ENCODE results near the gene SPOP. TPM values are rescaled to one million over a fixed set of nuclear protein-coding genes. Genes with fewer than 3 reads are reported as not detected.
A peak's percentile ranks its signal among the peaks of the same experiment; 100 is the strongest.

Gene SPOP
- total RNA-seq, 1 donor from 2014 or later = 81.8 TPM

DNA sequence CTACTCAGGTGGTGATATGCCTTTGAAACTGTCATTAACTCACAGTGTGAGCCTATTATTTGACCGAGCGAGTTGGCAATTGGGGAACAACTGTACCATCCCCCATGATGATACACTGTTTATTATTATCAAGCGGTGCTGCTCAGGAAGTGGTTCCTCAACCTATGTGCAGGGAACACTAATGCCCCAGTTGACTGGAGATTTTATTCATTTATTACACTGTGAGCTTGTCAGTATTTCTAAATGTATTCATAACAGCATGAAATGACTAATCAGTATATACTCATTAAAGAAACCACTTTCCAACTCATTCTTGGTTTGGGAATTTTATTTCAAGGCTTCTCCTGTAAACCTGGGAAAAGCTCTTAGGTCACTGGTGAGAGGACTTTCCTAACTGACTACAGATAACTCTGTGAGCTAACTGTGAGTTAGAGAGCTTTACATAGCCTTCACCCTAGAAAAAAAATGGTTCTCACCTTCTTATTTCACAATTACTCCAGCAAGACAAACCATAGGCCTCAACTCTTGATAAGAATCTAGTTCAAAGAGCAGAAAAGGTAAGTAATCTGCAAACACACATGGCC lies 59.8 kb downstream of the SPOP start:
- DNase-seq = no peak
- Histone ChIP-seq H3K36me3 (peaks cover 94% of the 10 kb centered on the region), H3K27ac (peak overlapping the region; percentile 25), H3K27me3 (ENCODE audit: low read depth) (no peaks in the 10 kb centered on the region), H3K4me3 (no peak overlapping the region), H3K9me3 (no peaks in the 10 kb centered on the region), H3K4me1 (peaks cover 42% of the 10 kb centered on the region)
- no peak for TF ChIP-seq CTCF (IDR thresholded peaks at IDR 0.05)
- no peak for ATAC-seq
- intact Hi-C loops (cut with DNase I) = no loop called here

GRCh38 chr17:49616601-49617131 lies 61.2 kb downstream of the SPOP start:
- no peak for DNase-seq
- no peaks in the 10 kb centered on the region for H3K9me3 ChIP-seq
- ATAC-seq = peak; percentile 62 to 79
- intact Hi-C loops (cut with DNase I) = no loop called here
- H3K4me3 ChIP-seq = no peak overlapping the region
- no peak for TF ChIP-seq CTCF (IDR thresholded peaks at IDR 0.05)
- H3K4me1 ChIP-seq = peaks cover 36% of the 10 kb centered on the region
- H3K27me3 ChIP-seq (ENCODE audit: low read depth) = no peaks in the 10 kb centered on the region
- peaks cover 82% of the 10 kb centered on the region for H3K36me3 ChIP-seq
- H3K27ac ChIP-seq = peak overlapping the region; percentile 8

- ATAC-seq (peak in 1 of 2 donors; percentile 33), DNase-seq (no peak)
- TF ChIP-seq CTCF (IDR thresholded peaks at IDR 0.05) = peak; percentile 27
- Histone ChIP-seq H3K4me1 (peaks cover 42% of the 10 kb centered on the region), H3K27ac (no peak overlapping the region), H3K4me3 (no peak overlapping the region), H3K9me3 (no peaks in the 10 kb centered on the region), H3K27me3 (ENCODE audit: low read depth) (no peaks in the 10 kb centered on the region), H3K36me3 (peaks cover 79% of the 10 kb centered on the region)
- intact Hi-C loops (cut with DNase I) = no loop called here
These were observed 61.8 kb downstream of the SPOP start for GRCh38 chr17:49616086-49616485.

DNA sequence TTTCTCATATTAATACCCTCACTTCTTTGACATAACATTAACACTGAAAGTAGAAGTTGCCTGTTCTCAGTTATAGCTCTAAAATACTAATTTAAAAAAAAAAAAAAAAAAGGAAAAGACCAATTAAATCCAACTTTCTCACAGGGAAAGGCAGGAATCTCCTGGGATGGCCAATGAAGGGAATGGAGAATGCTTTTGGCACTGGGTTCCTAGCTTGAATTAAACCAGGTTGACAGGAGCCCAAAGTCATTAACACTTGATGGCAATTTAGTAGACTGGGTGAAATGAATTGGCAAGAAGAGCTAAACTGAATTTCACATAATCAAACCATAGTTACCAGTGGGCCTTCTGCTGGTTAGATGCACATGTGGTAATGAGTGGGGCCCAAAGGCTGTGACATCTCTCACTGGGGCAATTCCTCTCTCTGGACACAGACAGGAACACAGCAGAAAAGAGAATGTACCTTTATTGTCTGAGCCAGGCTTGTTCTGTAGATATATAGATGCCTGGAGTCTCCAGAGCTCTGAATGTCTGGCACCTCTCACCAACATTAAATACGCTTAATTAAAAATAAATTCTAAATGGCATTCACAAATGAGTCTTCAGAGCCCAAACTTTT lies 64.6 kb downstream of the SPOP start:
- Histone ChIP-seq H3K36me3 (peaks cover 78% of the 10 kb centered on the region), H3K27ac (no peak overlapping the region), H3K4me1 (peaks cover 51% of the 10 kb centered on the region), H3K27me3 (ENCODE audit: low read depth) (no peaks in the 10 kb centered on the region), H3K4me3 (no peak overlapping the region), H3K9me3 (no peaks in the 10 kb centered on the region)
- no peak for ATAC-seq
- intact Hi-C loops (cut with DNase I) = no loop called here
- DNase-seq = no peak
- TF ChIP-seq CTCF (IDR thresholded peaks at IDR 0.05) = no peak

GRCh38 chr17:49612726-49613125 lies 65.2 kb downstream of the SPOP start:
- peaks cover 45% of the 10 kb centered on the region for H3K4me1 ChIP-seq
- H3K4me3 ChIP-seq = no peak overlapping the region
- H3K9me3 ChIP-seq = no peaks in the 10 kb centered on the region
- no peaks in the 10 kb centered on the region for H3K27me3 ChIP-seq (ENCODE audit: low read depth)
- peaks cover 78% of the 10 kb centered on the region for H3K36me3 ChIP-seq
- DNase-seq (no peak), ATAC-seq (no peak)
- H3K27ac ChIP-seq = no peak overlapping the region
- intact Hi-C loops (cut with DNase I) = no loop called here
- no peak for TF ChIP-seq CTCF (IDR thresholded peaks at IDR 0.05)
